Epithelial cell of proximal tubule (primary cell): Measurements from ENCODE around the gene PTPRN2. TPM values are rescaled to one million over a fixed set of nuclear protein-coding genes. Genes with fewer than 3 reads are reported as not detected.

Source experiments
- DNase-seq: peaks from one replicate; pipeline ENCODE4 v3.0.0-alpha.2; 2011; ENCODE audit warnings: low read depth
- H3K4me3 ChIP-seq: 2 replicates; pipeline ENCODE4 v1.5.1; 2011; ENCODE audit warnings: low read depth, mild to moderate bottlenecking, low read length
- total RNA-seq: library from RNA; depleted of rRNA; stranded (reverse); fragments of >200 nt; gene quantifications from 2 replicates; pipeline ENCODE4 v1.2.3, GENCODE V29; 2015
- TF ChIP-seq, protein P1 (sequence below): conservative IDR thresholded peaks from 2 replicates; pipeline ENCODE4 v1.5.1; 2012; ENCODE audit warnings: low read depth, mild to moderate bottlenecking, low read length

The PTPRN2 gene
- total RNA-seq, 1 donor from 2014 or later: 2.8 TPM

DNA sequence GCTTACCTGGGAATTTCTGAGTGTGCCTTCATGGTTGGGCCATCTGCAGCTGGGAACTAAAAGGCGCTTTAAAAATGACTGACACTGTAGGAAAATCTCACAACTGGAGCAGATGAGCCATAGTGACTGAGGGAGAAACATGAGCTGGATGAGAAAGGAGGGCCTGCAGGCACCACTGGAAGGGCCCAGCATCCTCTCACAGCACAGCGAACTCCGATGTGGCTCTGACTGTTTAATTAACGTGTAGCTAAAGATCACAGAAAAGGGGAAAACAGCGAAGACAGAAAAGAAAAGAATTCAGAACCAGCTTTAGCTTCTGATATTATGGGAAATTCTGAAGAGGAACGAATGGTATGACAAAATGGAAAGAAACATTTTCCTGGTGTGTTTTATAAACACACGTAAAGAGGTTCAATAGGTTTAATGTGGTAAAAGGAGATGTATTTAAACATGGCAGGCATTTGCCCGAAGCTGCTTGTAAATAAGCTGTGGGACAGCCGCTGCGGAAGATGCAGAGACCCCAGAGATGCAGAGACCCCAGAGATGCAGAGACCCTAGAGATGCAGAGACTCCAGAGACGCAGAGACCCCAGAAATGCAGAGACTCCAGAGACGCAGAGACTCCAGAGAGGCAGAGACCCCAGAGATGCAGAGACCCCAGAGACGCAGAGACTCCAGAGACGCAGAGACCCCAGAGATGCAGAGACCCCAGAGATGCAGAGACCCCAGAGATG, 534.3 kb downstream of the PTPRN2 start:
- no peak overlapping the region for H3K4me3 ChIP-seq
- DNase-seq: no peak
- TF ChIP-seq, protein P1, sequence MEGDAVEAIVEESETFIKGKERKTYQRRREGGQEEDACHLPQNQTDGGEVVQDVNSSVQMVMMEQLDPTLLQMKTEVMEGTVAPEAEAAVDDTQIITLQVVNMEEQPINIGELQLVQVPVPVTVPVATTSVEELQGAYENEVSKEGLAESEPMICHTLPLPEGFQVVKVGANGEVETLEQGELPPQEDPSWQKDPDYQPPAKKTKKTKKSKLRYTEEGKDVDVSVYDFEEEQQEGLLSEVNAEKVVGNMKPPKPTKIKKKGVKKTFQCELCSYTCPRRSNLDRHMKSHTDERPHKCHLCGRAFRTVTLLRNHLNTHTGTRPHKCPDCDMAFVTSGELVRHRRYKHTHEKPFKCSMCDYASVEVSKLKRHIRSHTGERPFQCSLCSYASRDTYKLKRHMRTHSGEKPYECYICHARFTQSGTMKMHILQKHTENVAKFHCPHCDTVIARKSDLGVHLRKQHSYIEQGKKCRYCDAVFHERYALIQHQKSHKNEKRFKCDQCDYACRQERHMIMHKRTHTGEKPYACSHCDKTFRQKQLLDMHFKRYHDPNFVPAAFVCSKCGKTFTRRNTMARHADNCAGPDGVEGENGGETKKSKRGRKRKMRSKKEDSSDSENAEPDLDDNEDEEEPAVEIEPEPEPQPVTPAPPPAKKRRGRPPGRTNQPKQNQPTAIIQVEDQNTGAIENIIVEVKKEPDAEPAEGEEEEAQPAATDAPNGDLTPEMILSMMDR: no peak

- TF ChIP-seq, protein P1: no peak
- no peak for DNase-seq
- no peak overlapping the region for H3K4me3 ChIP-seq
Measured at GRCh38 chr7:158052381-158053060, 535.1 kb downstream of the PTPRN2 start.

GRCh38 chr7:158051776-158052175, 535.8 kb downstream of the PTPRN2 start:
- TF ChIP-seq, protein P1: no peak
- H3K4me3 ChIP-seq: no peak overlapping the region
- DNase-seq: no peak

GRCh38 chr7:158050978-158051651, 536.5 kb downstream of the PTPRN2 start:
- H3K4me3 ChIP-seq: no peak overlapping the region
- no peak for DNase-seq
- TF ChIP-seq, protein P1: no peak

DNA sequence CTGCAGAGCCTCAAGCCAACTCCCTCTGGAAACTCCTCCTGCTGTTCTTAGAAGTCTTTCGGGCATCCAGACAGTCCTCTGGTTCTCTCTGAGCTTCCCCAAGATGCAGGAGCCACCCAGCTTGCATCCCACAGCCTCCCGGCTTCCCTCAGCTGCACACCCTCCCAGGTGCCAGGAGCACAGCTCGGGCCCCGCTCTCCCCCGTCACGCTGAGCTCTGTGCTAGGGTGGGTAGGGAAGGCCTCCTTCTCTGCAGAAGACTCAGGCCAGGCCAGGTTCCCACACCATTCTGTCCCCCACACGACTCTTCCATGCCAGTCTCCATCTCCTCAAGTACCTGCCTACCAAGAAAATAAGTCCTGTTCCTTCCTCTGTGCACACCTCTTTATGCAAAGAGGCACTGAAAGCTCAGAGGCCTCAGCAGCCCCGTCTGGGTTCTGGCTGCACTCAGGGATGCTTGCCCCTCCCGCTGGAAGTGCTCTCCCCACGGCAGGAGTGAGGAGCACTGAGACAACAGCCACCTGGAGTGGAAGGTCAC, 537.1 kb downstream of the PTPRN2 start:
- no peak for DNase-seq
- H3K4me3 ChIP-seq: no peak overlapping the region
- TF ChIP-seq, protein P1: no peak

GRCh38 chr7:158049271-158049670, 538.4 kb downstream of the PTPRN2 start:
- H3K4me3 ChIP-seq: no peak overlapping the region
- DNase-seq: no peak
- TF ChIP-seq, protein P1: no peak
